Brain microvascular endothelial cell (primary cell): Measurements from ENCODE around the gene PHF12.

ENCODE experiments used
- DNase-seq: peaks from one replicate; pipeline ENCODE4 v3.0.0-alpha.2; 2020
- H3K27ac ChIP-seq: fragments of 250-450 bp; sonication (Bioruptor Pico); 2 replicates; pipeline ENCODE4 v1.5.1; 2020; ENCODE audit warnings: mild to moderate bottlenecking, moderate library complexity
- H3K27me3 ChIP-seq: fragments of 250-450 bp; sonication (Bioruptor Pico); replicated peaks from 2 replicates; pipeline ENCODE4 v1.5.1; 2020; ENCODE audit warnings: mild to moderate bottlenecking
- H3K36me3 ChIP-seq: fragments of 250-450 bp; sonication (Bioruptor Pico); replicated peaks from 2 replicates; pipeline ENCODE4 v1.5.1; 2020; ENCODE audit warnings: mild to moderate bottlenecking
- H3K4me3 ChIP-seq: 2 replicates; pipeline ENCODE4 v1.5.1; 2011; ENCODE audit warnings: low read depth, mild to moderate bottlenecking, control low read depth, low read length, moderate library complexity
- CTCF ChIP-seq: IDR thresholded peaks from 2 replicates; pipeline ENCODE4 v1.5.1; 2011; ENCODE audit warnings: low read depth, mild to moderate bottlenecking, moderate library complexity, low read length, control low read depth, inconsistent platforms; ENCODE audit errors: missing control alignments
- in situ Hi-C: cut with HindIII; loops from 2 replicates; pipeline ENCODE4 v1.10.0; 2017; ENCODE audit warnings: low sequenced_read_pairs, low pct_ligation_motif_present

The PHF12 gene

GRCh38 chr17:28918295-28918694 is 33.0 kb downstream of the PHF12 start:
- no peak for TF ChIP-seq CTCF
- Histone ChIP-seq H3K27me3 (no peaks in the 10 kb centered on the region), H3K27ac (no peak overlapping the region), H3K36me3 (peaks cover 77% of the 10 kb centered on the region), H3K4me3 (no peak overlapping the region)
- in situ Hi-C loops: no loop called here
- DNase-seq: no peak

GRCh38 chr17:28917465-28917864 is 33.9 kb downstream of the PHF12 start:
- no peak for TF ChIP-seq CTCF
- Histone ChIP-seq H3K4me3 (no peak overlapping the region), H3K27ac (no peak overlapping the region), H3K36me3 (peaks cover 82% of the 10 kb centered on the region), H3K27me3 (no peaks in the 10 kb centered on the region)
- DNase-seq: no peak
- in situ Hi-C loops: no loop called here

- Histone ChIP-seq H3K4me3 (no peak overlapping the region), H3K27me3 (no peaks in the 10 kb centered on the region), H3K36me3 (peaks cover 86% of the 10 kb centered on the region), H3K27ac (no peak overlapping the region)
- no peak for TF ChIP-seq CTCF
- in situ Hi-C loops: no loop called here
- no peak for DNase-seq
Measured at GRCh38 chr17:28917029-28917428, 34.3 kb downstream of the PHF12 start.

GRCh38 chr17:28916302-28916934 is 34.9 kb downstream of the PHF12 start:
- Histone ChIP-seq H3K27me3 (no peaks in the 10 kb centered on the region), H3K4me3 (no peak overlapping the region), H3K36me3 (peaks cover 89% of the 10 kb centered on the region), H3K27ac (no peak overlapping the region)
- in situ Hi-C loops: no loop called here
- TF ChIP-seq CTCF: peak; percentile 68
- no peak for DNase-seq

GRCh38 chr17:28912938-28913333 is 38.4 kb downstream of the PHF12 start:
- no peak overlapping the region for H3K4me3 ChIP-seq
- TF ChIP-seq CTCF: no peak
- no peak overlapping the region for H3K27ac ChIP-seq
- in situ Hi-C loops: no loop called here
- peaks cover 98% of the 10 kb centered on the region for H3K36me3 ChIP-seq
- H3K27me3 ChIP-seq: no peaks in the 10 kb centered on the region
- DNase-seq: no peak
